ENCODE measurements around the gene KCNQ1OT1. TPM values are rescaled to one million over a fixed set of nuclear protein-coding genes. Genes with fewer than 3 reads are reported as not detected.

KCNQ1OT1 gene
- total RNA-seq, 2 donors from 2014 or later: 5.2 to 6.9 TPM

DNA sequence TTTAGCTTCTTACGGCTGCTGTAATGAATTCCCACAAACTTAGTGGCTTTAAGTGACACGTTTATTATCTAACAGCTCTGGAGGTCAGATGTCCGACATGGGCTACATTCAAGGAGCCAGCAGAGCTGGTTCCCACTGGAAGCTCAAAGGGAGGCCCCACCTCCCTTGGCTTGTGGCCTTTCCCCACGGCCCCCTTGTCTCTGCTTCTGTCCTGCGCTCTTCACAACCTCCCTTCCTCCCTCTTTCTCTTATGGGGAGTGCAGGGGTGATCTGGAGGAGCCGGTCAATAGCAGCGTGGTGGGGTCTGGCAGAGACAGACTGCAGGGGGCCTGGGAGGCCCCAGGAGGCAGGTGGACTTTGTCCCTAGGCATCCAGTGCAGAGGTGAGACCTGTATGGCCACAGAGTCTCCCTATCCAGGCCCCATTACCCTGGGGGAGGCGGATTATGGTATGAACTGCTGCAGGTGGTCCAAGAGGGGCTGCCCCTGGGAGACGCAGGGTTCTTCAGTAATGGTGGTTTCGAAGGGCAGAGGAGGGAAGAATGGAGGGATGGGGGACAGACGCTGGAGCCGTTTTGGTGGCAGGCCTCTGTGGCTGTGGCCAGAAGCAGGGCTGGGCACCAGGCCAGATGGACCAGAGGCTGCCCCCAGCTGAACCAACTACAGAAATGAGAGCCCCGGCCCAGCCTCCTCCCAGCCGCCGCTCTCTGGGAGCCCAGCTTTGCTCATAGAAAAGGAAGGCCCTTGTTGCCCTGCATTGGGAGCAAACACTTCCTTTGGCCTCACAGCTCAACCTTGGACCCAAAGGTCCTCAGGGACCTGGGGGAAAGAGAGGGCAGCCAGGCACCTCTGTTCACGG lies 30.7 kb upstream of the KCNQ1OT1 start:
- no peak for DNase-seq
- Histone ChIP-seq H3K27me3 (ENCODE audit: control insufficient read depth, insufficient read depth, low read length, poor library complexity, severe bottlenecking) (peaks cover 5% of the 10 kb centered on the region), H3K27ac (ENCODE audit: low read depth, low read length) (no peak overlapping the region), H3K4me3 (ENCODE audit: low read length) (no peak overlapping the region), H3K9ac (ENCODE audit: extremely low read depth, low read length, poor library complexity, severe bottlenecking) (no peak overlapping the region), H3K9me3 (ENCODE audit: control insufficient read depth, low read length) (no peaks in the 10 kb centered on the region), H3K36me3 (ENCODE audit: control insufficient read depth, insufficient read depth, low read length) (no peaks in the 10 kb centered on the region), H3K4me1 (ENCODE audit: control insufficient read depth, insufficient read depth, low read length) (peaks cover 3% of the 10 kb centered on the region)
- TF ChIP-seq, protein P1, sequence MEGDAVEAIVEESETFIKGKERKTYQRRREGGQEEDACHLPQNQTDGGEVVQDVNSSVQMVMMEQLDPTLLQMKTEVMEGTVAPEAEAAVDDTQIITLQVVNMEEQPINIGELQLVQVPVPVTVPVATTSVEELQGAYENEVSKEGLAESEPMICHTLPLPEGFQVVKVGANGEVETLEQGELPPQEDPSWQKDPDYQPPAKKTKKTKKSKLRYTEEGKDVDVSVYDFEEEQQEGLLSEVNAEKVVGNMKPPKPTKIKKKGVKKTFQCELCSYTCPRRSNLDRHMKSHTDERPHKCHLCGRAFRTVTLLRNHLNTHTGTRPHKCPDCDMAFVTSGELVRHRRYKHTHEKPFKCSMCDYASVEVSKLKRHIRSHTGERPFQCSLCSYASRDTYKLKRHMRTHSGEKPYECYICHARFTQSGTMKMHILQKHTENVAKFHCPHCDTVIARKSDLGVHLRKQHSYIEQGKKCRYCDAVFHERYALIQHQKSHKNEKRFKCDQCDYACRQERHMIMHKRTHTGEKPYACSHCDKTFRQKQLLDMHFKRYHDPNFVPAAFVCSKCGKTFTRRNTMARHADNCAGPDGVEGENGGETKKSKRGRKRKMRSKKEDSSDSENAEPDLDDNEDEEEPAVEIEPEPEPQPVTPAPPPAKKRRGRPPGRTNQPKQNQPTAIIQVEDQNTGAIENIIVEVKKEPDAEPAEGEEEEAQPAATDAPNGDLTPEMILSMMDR (conservative IDR thresholded peaks at IDR 0.05): no peak
- H3K4me1 Mint-ChIP-seq: peaks cover 17% of the 10 kb centered on the region
- no peak overlapping the region for H3K27ac Mint-ChIP-seq
- H3K9me3 Mint-ChIP-seq: no peaks in the 10 kb centered on the region
- peaks cover 57% of the 10 kb centered on the region for H3K27me3 Mint-ChIP-seq (ENCODE audit: insufficient read depth)
- no peak overlapping the region for H3K4me3 Mint-ChIP-seq
- WGBS, 2 experiments (ENCODE audit: insufficient coverage in 1 of 2, insufficient read length in 1 of 2): 93% methylated on average over 11 to 16 of the region's 16 CpGs
- no peaks in the 10 kb centered on the region for H3K36me3 Mint-ChIP-seq (ENCODE audit: low read depth)

DNA sequence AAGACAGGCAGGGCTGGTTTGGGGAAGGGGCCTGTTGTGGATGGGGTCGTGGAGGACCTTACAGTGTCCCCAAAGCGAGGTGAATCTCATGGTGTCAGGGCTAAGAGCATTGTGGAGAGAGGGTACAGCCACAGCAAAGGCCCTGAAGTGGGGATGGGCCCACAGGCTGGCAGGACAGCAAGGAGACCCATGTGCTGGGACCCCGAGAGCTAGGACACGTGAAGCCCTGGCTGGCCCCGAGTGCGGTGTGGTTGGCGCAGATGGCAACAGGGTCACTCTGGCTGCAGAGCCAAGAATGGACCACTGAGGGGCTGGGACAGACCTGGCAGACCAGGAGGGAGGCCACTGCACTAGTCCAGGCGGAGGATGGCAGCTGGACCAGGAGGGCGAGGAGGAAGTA lies 30.0 kb upstream of the KCNQ1OT1 start:
- Histone ChIP-seq H3K9me3 (ENCODE audit: control insufficient read depth, low read length) (no peaks in the 10 kb centered on the region), H3K27ac (ENCODE audit: low read depth, low read length) (no peak overlapping the region), H3K4me3 (ENCODE audit: low read length) (no peak overlapping the region), H3K9ac (ENCODE audit: extremely low read depth, low read length, poor library complexity, severe bottlenecking) (no peak overlapping the region), H3K4me1 (ENCODE audit: control insufficient read depth, insufficient read depth, low read length) (peaks cover 10% of the 10 kb centered on the region), H3K36me3 (ENCODE audit: control insufficient read depth, insufficient read depth, low read length) (no peaks in the 10 kb centered on the region), H3K27me3 (ENCODE audit: control insufficient read depth, insufficient read depth, low read length, poor library complexity, severe bottlenecking) (peaks cover 5% of the 10 kb centered on the region)
- peaks cover 20% of the 10 kb centered on the region for H3K4me1 Mint-ChIP-seq
- no peak overlapping the region for H3K4me3 Mint-ChIP-seq
- H3K27ac Mint-ChIP-seq: no peak overlapping the region
- peaks cover 57% of the 10 kb centered on the region for H3K27me3 Mint-ChIP-seq (ENCODE audit: insufficient read depth)
- no peaks in the 10 kb centered on the region for H3K9me3 Mint-ChIP-seq
- whole genome bisulfite sequencing, 2 experiments (ENCODE audit: insufficient coverage in 1 of 2, insufficient read length in 1 of 2): 92 to 98% methylated on average over 7 to 9 of the region's 9 CpGs
- TF ChIP-seq, protein P1 (conservative IDR thresholded peaks at IDR 0.05): no peak
- H3K36me3 Mint-ChIP-seq (ENCODE audit: low read depth): no peaks in the 10 kb centered on the region
- DNase-seq: no peak

- Histone ChIP-seq H3K9me3 (ENCODE audit: control insufficient read depth, low read length) (no peaks in the 10 kb centered on the region), H3K36me3 (ENCODE audit: control insufficient read depth, insufficient read depth, low read length) (no peaks in the 10 kb centered on the region), H3K9ac (ENCODE audit: extremely low read depth, low read length, poor library complexity, severe bottlenecking) (no peak overlapping the region), H3K4me1 (ENCODE audit: control insufficient read depth, insufficient read depth, low read length) (peaks cover 10% of the 10 kb centered on the region), H3K27ac (ENCODE audit: low read depth, low read length) (no peak overlapping the region), H3K27me3 (ENCODE audit: control insufficient read depth, insufficient read depth, low read length, poor library complexity, severe bottlenecking) (peaks cover 5% of the 10 kb centered on the region), H3K4me3 (ENCODE audit: low read length) (no peak overlapping the region)
- Mint-ChIP-seq H3K4me1 (peaks cover 27% of the 10 kb centered on the region), H3K27me3 (ENCODE audit: insufficient read depth) (peaks cover 60% of the 10 kb centered on the region), H3K36me3 (ENCODE audit: low read depth) (no peaks in the 10 kb centered on the region), H3K27ac (no peak overlapping the region), H3K9me3 (no peaks in the 10 kb centered on the region), H3K4me3 (no peak overlapping the region)
- 86 to 96% methylated on average over 10 to 18 of the region's 18 CpGs for WGBS, 2 experiments (ENCODE audit: insufficient coverage in 1 of 2, insufficient read length in 1 of 2)
- TF ChIP-seq, protein P1 (conservative IDR thresholded peaks at IDR 0.05): no peak
- DNase-seq: no peak
These were observed 29.0 kb upstream of the KCNQ1OT1 start for GRCh38 chr11:2728663-2729332.

Data from endodermal cell (in vitro differentiated cells).